B cell (primary cell): ENCODE measurements around the gene XPA.

Experiments used
- CTCF ChIP-seq: fragments of 200-600 bp; IDR thresholded peaks from one replicate; pipeline ENCODE4 v1.8.0; 2022; ENCODE audit warnings: antibody characterized with exemption, mild to moderate bottlenecking
- EZH2 ChIP-seq: IDR thresholded peaks from 2 replicates; pipeline ENCODE4 v1.6.1; 2012; ENCODE audit warnings: borderline replicate concordance, low read depth, mild to moderate bottlenecking, moderate library complexity, low read length; ENCODE audit not compliant: insufficient read depth, poor library complexity, severe bottlenecking

- TF ChIP-seq CTCF (no peak), EZH2 (no peak)
These were observed 36.3 kb downstream of the XPA start for GRCh38 chr9:97660847-97661246.
